Activated T-cell treated with anti-CD3 and anti-CD28 coated beads for 48 hours (primary cell): ENCODE data around the gene TMEM87B.
"Not testable (repeated sequence)": the region's sequence is repeated elsewhere in the genome, so short reads cannot be mapped to it uniquely, and the experiment has no call there.

Experiments used
- DNase-seq: peaks from one replicate; pipeline ENCODE4 v3.0.0-alpha.2; 2020; ENCODE audit warnings: low read depth

The TMEM87B gene

DNA sequence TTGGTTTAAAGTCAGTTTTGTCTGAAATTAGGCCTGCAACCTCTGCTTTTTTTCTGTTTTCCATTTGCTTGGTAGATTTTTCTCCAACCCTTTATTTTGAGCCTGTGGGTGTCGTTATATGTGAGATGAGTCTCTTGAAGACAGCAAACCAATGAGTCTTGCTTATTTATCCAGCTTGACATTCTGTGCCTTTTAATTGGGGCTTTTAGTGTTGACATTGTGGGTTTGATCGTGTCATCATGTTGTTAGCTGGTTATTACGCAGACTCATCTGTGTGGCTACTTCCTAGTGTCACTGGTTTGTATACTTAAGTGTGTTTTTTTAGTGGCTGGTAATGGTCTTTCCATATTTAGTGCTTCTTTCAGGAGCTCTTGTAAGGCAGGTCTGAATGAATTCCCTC is 18.8 kb downstream of the TMEM87B start:
- no peak for DNase-seq

DNA sequence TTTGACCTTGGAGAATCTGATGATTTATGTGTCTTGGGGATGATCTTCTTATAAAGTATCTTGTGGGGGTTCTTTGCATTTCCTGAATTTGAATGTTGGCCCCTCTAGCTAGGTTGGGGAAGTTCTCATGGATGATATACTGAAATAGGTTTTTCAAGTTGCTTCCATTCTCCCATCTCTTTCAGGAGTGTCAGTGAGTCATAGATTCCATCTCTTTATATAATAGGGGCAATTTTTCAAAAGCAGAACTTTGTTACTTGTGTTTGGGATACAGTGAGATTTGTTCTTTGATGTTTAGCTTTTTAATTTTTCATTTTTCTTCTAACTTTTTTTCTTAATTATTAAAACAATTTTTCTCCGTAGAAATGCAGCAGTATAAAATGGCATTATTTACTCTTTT is 19.4 kb downstream of the TMEM87B start:
- DNase-seq: no peak

DNA sequence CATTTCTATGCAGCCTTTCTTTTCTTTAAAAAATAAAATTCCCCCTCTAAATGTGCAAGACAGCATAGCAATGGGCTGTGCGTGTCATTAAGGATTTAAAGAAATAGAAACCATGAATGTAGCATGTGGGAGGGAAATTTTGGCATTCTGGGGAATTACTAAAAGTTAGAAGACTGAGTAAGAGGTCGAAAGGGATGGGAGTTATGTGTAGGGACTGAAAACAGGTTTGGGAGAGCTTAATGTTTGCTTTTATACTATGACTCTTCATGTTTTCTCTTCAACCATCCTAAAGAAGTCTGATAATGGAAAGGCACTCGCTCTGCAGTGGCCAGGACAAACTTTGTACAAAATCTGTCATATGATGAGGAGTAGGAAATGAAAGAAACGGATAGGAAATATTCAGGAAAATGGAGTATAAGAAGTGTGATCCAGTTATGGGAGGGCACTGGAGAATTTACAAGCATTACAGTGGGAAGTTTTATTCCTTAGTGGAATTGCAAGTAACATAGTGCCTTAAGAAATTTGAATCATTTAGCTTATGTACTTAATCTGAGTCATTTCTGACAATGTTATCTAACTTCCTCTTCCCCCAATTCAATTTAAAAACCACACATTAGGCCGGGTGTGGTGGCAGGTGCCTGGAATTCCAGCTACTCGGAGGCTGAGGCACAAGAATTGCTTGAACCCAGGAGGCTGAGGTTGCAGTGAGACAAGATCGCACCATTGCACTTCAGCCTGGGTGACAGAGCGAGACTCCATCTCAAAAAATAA is 20.6 kb downstream of the TMEM87B start:
- no peak for DNase-seq

DNA sequence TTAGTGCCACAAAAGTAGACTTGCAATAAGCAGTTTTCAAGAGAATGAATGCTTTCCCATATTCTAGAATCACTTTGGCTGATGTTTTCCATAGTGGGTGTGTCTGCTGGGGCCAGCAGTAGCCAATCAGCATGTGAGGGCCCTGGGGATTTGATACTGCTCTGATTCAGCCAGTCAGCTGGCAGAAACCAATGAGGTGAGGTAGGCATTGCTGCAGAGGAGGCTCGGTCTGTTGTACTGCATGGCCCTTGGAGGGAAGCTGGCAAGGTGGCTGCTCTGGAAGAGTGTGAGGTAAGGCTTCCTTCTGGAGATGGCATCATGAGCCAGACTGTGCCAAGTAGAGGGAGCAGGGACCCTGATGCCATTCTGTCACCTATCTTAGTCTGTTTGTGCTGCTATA is 22.7 kb downstream of the TMEM87B start:
- no peak for DNase-seq

DNA sequence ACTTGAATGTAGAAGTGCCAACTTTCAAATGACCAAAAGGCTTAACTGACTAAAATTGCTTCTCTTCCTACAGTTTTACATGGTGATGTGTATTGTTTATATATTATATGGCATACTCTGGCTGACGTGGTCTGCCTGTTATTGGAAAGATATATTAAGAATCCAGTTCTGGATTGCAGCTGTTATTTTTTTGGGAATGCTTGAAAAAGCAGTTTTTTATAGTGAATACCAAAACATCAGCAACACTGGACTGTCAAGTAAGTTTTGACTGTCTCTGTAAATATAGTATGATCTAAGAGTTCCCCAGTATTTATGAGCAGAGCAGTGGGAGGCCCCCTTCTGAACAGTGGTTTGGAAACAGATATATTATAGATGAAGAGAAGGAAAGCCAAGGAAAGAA is 26.2 kb downstream of the TMEM87B start:
- DNase-seq: no peak

DNA sequence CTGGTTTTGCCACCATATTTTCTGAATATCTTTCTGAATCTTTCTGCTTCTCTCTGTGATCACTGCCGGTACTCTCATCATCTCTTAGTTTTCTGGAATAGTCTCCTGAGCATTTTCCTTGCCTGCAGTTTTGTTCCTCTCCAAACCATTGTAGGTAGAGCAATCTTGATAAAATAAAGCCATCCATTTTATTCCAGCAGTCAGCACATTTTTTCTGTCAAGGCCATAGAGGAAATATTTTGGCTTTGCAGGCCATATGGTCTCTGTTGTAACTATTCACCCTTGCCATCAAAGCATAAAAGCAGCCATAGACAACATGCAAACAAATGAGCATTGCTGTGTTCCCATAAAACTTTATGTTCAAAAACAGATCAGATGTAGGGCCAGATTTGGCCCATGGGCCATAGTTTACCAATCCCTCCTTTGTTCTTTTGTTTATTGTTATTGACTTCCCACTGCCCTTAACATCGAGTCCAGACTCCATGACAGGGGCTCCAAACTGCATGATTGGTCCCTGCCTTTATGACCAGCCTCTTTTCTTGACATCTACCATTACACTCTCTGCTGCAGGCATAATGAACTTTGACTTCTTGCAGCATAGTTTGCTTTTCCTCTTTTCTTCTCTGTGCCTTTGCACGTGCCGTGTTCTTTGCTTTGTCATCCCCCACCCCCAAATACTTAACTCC is 29.8 kb downstream of the TMEM87B start:
- no peak for DNase-seq

DNA sequence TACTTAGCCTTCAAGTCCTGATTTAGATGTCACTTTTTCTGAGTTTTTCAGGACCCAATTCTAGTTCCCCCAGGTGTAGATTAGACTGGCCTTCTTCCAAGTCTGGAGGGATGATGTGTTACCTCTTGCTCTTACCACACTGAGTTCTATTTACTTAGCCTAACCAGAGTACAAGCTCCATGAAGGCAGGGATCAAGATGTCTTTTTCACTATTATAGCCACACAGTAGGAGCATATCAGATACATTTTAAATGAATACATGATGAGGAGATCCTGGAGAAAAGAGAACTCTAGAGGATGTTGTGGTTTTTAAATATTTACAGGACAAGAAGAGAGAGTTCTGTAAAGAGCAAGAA is 30.3 kb downstream of the TMEM87B start:
- DNase-seq: no peak

DNA sequence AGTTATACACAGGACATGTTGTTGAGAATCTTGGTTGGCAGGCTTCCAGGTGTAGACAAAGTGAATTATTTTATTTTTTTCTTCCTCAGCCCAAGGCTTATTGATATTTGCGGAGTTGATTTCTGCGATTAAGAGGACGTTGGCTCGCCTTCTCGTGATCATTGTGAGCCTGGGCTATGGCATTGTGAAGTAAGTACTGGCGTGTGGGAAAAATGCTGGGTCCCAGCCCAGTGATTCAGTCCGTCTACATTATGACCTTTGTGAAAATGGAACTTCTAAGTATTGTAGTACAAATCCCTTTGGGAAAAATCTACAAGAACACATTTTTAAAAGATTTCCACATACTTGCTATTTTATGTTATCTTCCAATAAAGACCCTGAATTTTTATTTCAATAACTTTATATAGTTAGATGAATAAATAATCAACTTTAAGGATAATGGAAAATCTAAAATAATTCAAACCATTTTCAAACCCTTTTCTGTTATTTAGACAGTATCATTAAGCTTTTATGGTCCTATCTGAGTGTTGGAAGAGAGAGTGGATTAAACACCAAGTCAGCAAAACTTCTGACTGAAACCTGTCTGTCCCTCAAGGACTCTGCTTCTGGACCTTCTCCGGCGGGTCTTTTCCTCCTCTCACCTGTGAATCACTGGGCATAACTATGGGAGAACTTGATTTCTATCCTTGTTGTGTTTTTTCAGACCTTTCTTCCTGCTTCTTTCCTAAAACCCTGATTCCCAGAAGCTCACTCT is 31.0 kb downstream of the TMEM87B start:
- no peak for DNase-seq

DNA sequence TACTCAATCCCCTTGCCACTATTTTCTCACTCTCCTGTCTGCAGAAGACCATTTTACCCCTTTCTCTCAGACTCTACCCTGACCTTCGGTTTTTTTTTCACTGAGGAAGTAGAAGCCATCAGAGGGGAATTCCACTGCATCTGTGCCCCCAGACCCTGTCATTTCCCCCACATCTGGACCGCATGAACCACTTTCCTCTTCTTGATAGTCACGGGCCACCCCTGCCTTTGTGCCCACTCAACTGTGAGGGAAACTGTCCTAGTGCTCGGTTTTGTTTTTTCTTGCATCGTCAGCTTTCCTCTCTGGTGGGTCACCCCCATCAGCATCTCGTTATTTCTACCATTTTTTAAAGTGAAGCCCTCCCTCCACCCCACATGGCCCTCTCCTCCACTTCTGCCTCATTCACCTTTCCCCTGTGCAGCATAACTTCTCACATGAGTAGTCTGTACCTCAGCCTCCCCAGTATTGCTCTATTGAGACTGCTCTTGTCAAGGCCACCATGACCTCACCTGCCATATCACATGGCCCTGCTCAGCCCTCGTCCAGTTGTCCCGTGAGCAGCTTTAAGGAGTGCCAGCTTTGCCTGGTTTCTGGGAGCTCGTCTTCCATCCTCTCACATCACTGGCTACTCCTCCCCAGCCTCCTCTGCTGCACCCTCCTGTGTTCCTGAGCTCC is 32.4 kb downstream of the TMEM87B start:
- no peak for DNase-seq

DNA sequence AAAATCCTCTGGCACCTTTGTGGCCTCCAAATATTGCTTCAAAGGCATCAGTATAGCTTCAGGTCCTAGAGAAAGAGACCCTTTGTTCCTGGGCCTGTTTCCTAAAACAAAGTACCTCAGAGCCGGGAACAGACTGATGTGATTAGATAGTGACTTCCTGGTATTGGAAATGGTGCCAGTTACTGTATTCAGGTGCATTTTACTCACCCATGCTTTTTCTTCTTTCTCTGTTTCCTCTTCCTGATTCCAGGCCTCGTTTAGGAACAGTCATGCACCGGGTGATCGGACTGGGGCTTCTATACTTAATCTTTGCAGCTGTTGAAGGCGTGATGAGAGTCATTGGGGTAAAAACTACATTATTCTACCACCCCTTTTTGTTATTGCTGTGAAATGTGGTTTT is 34.3 kb downstream of the TMEM87B start:
- DNase-seq: no peak

DNA sequence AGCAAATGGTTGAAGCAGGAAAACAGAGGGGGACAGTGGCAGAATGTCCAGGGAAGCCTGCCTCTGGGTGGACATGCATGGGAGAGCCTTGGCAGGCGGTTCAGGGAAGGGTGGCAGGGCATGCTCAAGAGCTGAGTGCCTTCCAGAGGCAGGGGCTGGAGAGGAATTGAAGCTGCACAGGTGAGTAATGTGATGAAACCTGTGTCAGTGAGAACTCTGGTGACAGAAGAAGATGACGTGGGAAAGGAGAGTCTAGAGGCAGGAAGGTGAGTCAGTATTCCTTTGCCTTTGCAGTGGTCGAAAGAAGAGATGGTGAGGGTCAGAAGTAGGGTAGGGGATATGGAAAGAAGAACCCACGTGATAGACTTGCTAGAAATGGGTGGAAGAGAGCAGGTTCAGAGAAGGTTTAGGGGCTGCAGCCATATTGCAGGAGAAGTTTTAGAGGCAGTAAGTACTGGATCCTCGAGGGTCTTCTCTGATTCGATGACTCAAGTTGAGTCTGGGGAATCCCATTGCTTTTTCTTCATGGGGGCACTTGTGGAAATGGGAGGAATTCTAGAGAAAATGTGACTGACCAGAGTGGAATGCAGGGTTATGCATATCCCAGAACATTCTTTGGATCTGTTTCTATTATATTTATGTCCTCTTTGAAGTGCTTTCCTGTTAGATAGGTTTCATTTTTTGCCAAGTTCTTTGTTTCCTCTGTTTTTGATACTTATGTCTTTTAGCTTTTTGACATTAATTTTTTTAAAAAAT is 37.4 kb downstream of the TMEM87B start:
- DNase-seq: no peak

DNA sequence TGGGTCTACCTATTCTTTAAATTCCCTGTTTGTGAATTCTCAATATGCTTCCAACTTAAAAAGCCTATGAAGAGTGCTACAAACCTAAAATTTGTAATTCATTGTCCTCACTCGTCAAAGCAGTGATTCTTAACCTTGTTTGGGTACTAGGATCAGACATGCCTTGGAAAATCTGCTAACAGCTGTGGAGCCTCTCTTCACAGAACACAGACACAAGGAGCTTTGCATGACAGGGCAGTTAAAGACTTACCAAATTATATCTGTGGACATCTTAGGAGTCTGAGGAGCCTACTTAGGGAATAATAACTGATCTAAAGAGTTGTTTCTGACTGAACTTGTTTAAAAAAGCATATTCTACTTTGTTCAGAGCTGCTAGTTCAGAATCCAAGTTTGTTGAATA is 38.1 kb downstream of the TMEM87B start:
- no peak for DNase-seq

DNA sequence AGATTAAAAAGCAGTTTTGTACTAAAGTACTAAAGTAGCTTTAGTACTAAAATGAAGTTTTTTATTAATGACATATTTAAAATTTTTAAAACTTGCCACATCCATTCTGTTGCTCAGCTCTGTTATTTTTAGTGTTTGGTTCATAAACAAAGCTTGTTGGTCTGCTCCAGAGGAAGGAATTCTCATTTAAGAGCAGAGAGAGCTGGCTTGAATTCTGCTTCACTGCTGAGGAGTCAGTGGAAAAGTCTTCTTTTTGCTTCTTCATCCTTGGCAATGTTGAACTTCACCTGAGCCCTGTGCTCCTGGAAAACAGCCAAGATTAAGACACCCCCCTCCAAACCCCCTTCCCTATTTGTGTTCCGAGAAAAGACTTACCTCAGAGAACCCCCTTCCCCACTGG is 40.6 kb downstream of the TMEM87B start:
- DNase-seq: no peak

DNA sequence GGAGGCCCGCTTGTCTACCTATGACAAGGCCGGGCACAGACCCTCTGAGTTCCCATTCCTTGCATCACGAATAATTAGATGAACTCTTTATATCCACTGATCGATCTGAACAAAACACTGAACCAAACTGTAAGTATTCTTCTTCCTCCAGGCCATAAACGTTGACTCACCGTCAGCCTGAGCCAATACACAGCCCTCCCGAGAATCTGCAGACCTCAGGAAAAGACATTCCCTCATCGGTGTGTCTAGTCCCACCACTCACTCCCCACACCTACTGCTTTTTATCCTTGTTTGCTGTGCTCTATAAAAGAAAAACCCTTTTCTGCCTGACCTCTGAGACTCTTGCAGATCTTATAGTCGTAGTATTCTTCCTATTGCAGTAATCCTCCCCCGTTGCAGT is 41.0 kb downstream of the TMEM87B start:
- no peak for DNase-seq

DNA sequence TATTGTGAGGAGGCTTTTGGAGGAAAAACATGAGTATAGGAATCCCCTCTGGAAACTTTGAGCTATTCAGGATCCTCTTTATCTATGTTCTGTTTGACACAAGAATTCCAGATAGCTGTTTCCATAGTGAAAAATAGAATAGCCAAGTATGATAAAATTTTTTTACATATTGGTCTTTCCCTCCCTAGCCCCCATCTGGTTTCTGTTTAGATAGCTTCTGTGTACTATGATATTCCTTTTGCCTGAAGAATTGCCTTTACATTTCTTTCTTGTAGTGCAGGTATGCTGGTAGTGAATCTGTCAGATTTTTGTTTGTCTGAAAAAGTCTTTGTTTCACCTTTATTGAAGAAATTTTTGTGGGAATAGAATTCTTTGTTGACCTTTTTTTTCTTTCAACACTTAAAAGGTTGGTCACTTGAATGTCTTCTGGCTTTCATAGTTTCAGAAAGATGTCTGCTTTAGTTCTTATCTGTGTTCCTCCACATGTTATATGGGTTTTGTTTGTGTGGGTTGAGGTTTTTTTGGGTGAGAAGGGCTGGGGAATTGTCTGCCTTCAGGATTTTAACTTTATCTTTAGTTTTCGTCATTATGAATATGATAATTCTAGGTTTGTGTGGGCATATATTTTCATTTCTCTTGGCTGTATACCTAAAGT is 53.2 kb downstream of the TMEM87B start:
- DNase-seq: no peak

DNA sequence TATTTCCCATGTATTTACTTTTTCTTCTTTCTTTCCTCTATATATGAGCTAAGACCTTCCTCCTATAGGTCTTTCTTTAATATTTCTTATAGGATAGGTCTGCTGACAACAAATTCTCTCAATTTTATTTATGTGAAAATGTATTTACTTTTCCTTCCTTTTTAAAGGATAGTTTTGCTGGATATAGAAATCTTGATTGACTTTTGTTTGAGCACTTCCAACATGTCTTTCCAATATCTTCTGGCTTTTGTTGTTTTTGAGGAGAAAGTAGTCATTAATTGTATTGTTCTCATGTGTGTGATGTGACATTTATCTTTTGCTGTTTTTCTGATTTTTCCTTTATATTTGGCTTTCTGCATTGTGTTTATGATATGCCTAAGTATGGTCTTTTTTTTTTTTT is 54.2 kb downstream of the TMEM87B start:
- DNase-seq: no peak

DNA sequence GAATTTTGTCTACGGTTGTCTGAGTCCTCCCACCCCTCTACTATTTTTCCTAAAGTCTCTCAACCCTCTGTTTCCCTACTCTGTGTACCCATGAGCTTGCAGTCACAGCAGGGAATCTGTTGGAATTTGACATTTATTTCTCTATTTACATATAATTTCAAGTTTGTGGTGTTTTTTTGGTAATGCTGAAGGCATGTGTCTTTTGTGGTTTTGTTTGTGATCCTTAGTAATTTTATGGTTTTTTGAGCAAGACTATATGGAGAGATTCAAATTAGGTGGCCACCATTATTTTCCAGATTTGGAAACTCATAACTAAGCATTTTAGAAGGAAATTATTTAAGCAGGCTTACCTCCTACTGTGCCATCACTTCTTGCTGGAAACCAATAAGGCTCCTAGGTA is 55.9 kb downstream of the TMEM87B start:
- no peak for DNase-seq

DNA sequence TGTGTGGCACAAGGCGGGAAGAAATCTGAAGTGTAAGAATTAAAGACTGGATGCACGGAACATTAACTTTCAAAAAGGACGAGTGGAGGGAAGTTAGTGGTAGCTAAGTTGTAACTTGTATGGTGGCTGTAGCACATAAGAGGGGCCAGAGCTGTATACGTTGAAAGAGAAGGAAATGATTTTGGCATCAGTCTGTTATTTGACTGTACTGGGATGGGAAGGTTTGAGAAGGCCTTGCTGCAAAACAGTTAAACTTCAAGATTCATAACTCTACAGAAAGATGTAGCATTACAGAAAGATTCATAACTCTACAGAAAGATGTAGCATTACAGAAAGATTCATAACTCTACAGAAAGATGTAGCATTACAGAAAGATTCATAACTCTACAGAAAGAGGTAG is 58.3 kb downstream of the TMEM87B start:
- not testable (repeated sequence) for DNase-seq

DNA sequence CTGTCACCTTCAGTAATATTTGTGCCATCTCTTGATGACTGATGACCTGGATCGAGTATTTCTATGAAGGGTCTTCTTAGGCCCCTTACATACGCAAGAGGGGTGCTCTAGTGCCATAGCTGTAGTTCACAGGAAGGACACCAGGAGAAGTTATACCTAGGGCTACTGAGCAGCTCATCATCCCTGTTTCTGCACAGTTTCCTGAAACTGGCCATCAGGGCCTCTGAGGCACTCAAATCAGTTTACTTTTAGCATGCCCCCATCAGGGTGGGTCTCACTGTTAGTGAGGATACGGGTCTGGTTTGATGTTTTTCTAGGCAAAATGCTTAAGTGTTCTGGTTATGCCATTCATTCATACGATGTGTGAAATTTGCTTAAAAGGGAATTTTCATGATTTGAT is 63.1 kb downstream of the TMEM87B start:
- no peak for DNase-seq

DNA sequence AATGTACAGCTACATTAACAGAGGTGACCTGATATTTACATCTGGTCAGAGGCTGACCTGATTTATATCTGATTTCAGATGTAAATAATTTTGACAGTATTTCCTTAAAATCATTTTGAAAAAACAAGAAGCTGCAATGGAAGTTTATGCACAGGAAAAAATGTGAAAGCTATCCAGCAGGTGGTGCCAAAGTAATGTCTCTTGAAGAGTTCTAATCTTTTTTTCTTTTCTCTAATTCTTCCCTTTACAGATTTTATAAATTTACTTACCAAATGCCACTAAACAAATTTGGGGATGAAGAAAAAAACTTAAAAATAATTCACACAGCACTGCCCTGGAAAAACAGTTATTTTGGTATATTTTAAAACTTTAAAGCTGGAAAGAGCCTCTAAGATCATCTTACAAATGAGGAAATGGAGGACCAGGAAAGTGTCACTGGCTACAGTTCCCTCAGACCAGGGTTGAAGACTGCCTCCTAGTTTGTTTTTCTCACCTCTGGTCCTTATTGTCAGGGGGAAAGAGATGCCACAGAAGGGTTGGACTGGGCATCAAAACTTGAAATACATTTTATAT is 66.7 kb downstream of the TMEM87B start:
- DNase-seq: no peak

DNA sequence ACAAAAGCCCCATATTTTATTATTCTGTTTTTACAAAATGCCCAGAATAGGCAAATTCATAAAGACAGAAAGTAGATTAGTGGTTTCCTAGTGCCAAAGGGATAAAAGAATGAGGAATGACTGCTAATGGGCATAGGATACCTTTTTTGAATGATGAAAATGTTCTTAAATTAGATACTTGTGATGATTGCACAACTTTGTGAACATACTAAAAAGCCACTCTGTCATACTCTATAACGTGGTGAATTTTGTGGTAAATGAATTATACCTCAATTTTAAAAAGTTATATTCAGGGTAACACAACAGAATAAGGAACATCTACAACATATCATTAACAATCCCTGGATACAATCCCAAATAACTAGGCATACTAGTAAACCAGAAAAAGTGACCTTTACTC is 74.0 kb downstream of the TMEM87B start:
- no peak for DNase-seq
